Measurements from ENCODE around the gene ZNF385C. TPM values are rescaled to one million over a fixed set of nuclear protein-coding genes. Genes with fewer than 3 reads are reported as not detected.

ZNF385C gene
- total and polyA plus RNA-seq, 2 experiments from 2014 or later, result not detected

- Histone ChIP-seq H4K20me1 (ENCODE audit: insufficient read depth) (no peaks in the 10 kb centered on the region), H2AFZ (no peak overlapping the region), H3K9me3 (ENCODE audit: low read depth) (no peaks in the 10 kb centered on the region), H3K9ac (no peak overlapping the region), H3K79me2 (ENCODE audit: insufficient read depth) (no peaks in the 10 kb centered on the region), H3K4me3 (no peak overlapping the region), H3K36me3 (ENCODE audit: low read depth) (no peaks in the 10 kb centered on the region), H3K4me2 (ENCODE audit: unreplicated experiment) (no peak overlapping the region), H3K4me1 (ENCODE audit: insufficient read depth) (peaks cover 8% of the 10 kb centered on the region), H3K27ac (no peak overlapping the region), H3K27me3 (replicated peaks; ENCODE audit: insufficient read depth) (no peaks in the 10 kb centered on the region), H3F3A (ENCODE audit: insufficient read depth) (no peaks in the 10 kb centered on the region), H3K9me2 (ENCODE audit: insufficient read depth) (no peaks in the 10 kb centered on the region)
- 69 to 82% methylated on average over 34 to 51 of the region's 51 CpGs for WGBS, 2 experiments (ENCODE audit: low coverage in 1 of 2, low lambda C conversion rate in 2 of 2, missing lambda C conversion rate in 2 of 2)
- in situ Hi-C loops (cut with MboI), result no loop called here
- TF ChIP-seq EZH2phosphoT487 (IDR thresholded peaks at IDR 0.05; ENCODE audit: insufficient read depth, low read depth) (no peak), EZH2 (IDR thresholded peaks at IDR 0.05; ENCODE audit: insufficient read depth, poor library complexity, severe bottlenecking) (no peak)
- DNase-seq, result peak; percentile 47
Measured at GRCh38 chr17:42107597-42108576, 9.6 kb upstream of the ZNF385C start.

GRCh38 chr17:42107124-42107523 lies 8.9 kb upstream of the ZNF385C start:
- in situ Hi-C loops (cut with MboI), result no loop called here

GRCh38 chr17:42106009-42106408 lies 7.7 kb upstream of the ZNF385C start:
- in situ Hi-C loops (cut with MboI), result no loop called here

More at GRCh38 chr17:42107124-42107523, 8.9 kb upstream of the ZNF385C start:
- H3K9me3 ChIP-seq (ENCODE audit: low read depth), result no peaks in the 10 kb centered on the region
- 85 to 87% methylated on average over 6 of the region's 6 CpGs for WGBS, 2 experiments (ENCODE audit: low coverage in 1 of 2, low lambda C conversion rate in 2 of 2, missing lambda C conversion rate in 2 of 2)
- H3K36me3 ChIP-seq (ENCODE audit: low read depth), result no peaks in the 10 kb centered on the region
- H3K4me1 ChIP-seq (ENCODE audit: insufficient read depth), result peaks cover 5% of the 10 kb centered on the region; the same call in 1 of the 2 replicates
- H4K20me1 ChIP-seq (ENCODE audit: insufficient read depth), result no peaks in the 10 kb centered on the region
- TF ChIP-seq EZH2phosphoT487 (IDR thresholded peaks at IDR 0.05; ENCODE audit: insufficient read depth, low read depth), result no peak
- no peak for TF ChIP-seq EZH2 (IDR thresholded peaks at IDR 0.05; ENCODE audit: insufficient read depth, poor library complexity, severe bottlenecking)
- no peak overlapping the region for H3K4me3 ChIP-seq
- H2AFZ ChIP-seq, result no peak overlapping the region
- no peaks in the 10 kb centered on the region for H3K27me3 ChIP-seq (replicated peaks; ENCODE audit: insufficient read depth)
- H3K79me2 ChIP-seq (ENCODE audit: insufficient read depth), result no peaks in the 10 kb centered on the region
- no peak overlapping the region for H3K9ac ChIP-seq
- H3K27ac ChIP-seq, result no peak overlapping the region
- H3K9me2 ChIP-seq (ENCODE audit: insufficient read depth), result no peaks in the 10 kb centered on the region
- no peak for DNase-seq
- H3K4me2 ChIP-seq (ENCODE audit: unreplicated experiment), result no peak overlapping the region
- H3F3A ChIP-seq (ENCODE audit: insufficient read depth), result no peaks in the 10 kb centered on the region

DNA sequence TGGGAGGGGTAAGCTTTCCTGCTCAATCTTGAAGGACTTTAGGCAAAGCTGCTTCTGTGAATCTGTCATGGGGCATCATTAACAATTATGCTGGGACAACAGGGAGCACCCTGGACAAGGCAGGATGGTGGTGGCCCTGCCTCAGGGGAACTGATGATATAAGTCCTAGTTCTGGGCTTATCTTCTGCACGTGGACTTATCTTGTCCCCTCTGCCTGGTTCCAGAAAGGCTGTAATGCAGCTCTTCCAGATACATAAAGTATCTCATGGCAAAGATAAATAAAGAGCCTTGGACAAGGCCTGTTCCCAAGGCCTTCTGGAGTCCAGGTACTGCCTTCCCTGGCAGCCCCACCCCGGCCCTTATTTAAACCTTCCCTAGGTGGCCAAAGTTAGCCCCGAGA lies 6.0 kb upstream of the ZNF385C start:
- DNase-seq, result no peak
- H3K27me3 ChIP-seq (replicated peaks; ENCODE audit: insufficient read depth), result no peaks in the 10 kb centered on the region
- H3F3A ChIP-seq (ENCODE audit: insufficient read depth), result no peaks in the 10 kb centered on the region
- no peaks in the 10 kb centered on the region for H3K4me1 ChIP-seq (ENCODE audit: insufficient read depth)
- no peaks in the 10 kb centered on the region for H3K79me2 ChIP-seq (ENCODE audit: insufficient read depth)
- no peaks in the 10 kb centered on the region for H3K9me2 ChIP-seq (ENCODE audit: insufficient read depth)
- H3K9me3 ChIP-seq (ENCODE audit: low read depth), result no peaks in the 10 kb centered on the region
- no peak overlapping the region for H3K4me2 ChIP-seq (ENCODE audit: unreplicated experiment)
- no peak overlapping the region for H3K9ac ChIP-seq
- no peaks in the 10 kb centered on the region for H3K36me3 ChIP-seq (ENCODE audit: low read depth)
- H2AFZ ChIP-seq, result no peak overlapping the region
- TF ChIP-seq EZH2phosphoT487 (IDR thresholded peaks at IDR 0.05; ENCODE audit: insufficient read depth, low read depth) (no peak), EZH2 (IDR thresholded peaks at IDR 0.05; ENCODE audit: insufficient read depth, poor library complexity, severe bottlenecking) (no peak)
- in situ Hi-C loops (cut with MboI), result no loop called here
- H3K27ac ChIP-seq, result no peak overlapping the region
- no peak overlapping the region for H3K4me3 ChIP-seq
- 73 to 74% methylated on average over 3 of the region's 3 CpGs for WGBS, 2 experiments (ENCODE audit: low coverage in 1 of 2, low lambda C conversion rate in 2 of 2, missing lambda C conversion rate in 2 of 2)
- H4K20me1 ChIP-seq (ENCODE audit: insufficient read depth), result no peaks in the 10 kb centered on the region

More at GRCh38 chr17:42106009-42106408, 7.7 kb upstream of the ZNF385C start:
- Histone ChIP-seq H3F3A (ENCODE audit: insufficient read depth) (no peaks in the 10 kb centered on the region), H3K9me2 (ENCODE audit: insufficient read depth) (no peaks in the 10 kb centered on the region), H4K20me1 (ENCODE audit: insufficient read depth) (no peaks in the 10 kb centered on the region), H3K79me2 (ENCODE audit: insufficient read depth) (no peaks in the 10 kb centered on the region), H3K4me2 (ENCODE audit: unreplicated experiment) (no peak overlapping the region), H2AFZ (no peak overlapping the region), H3K27me3 (replicated peaks; ENCODE audit: insufficient read depth) (no peaks in the 10 kb centered on the region), H3K27ac (no peak overlapping the region), H3K4me3 (no peak overlapping the region), H3K9ac (no peak overlapping the region), H3K4me1 (ENCODE audit: insufficient read depth) (no peaks in the 10 kb centered on the region), H3K36me3 (ENCODE audit: low read depth) (no peaks in the 10 kb centered on the region), H3K9me3 (ENCODE audit: low read depth) (no peaks in the 10 kb centered on the region)
- no peak for TF ChIP-seq EZH2phosphoT487 (IDR thresholded peaks at IDR 0.05; ENCODE audit: insufficient read depth, low read depth)
- TF ChIP-seq EZH2 (IDR thresholded peaks at IDR 0.05; ENCODE audit: insufficient read depth, poor library complexity, severe bottlenecking), result no peak
- 100% methylated on average over 1 to 2 of the region's 2 CpGs for WGBS, 2 experiments (ENCODE audit: low coverage in 1 of 2, low lambda C conversion rate in 2 of 2, missing lambda C conversion rate in 2 of 2)
- DNase-seq, result no peak
